H1 (cell line): ENCODE measurements around the gene CDK19. TPM values are rescaled to one million over a fixed set of nuclear protein-coding genes. Genes with fewer than 3 reads are reported as not detected.

Experiments
- CBX5 ChIP-seq: fragments of 300-800, 300-1000 bp; sonication (generic); IDR thresholded peaks from 2 replicates; pipeline ENCODE4 v1.7.1; 2016; ENCODE audit warnings: antibody characterized with exemption, low read length, low read depth
- CTBP2 ChIP-seq: IDR thresholded peaks from 2 replicates; pipeline ENCODE4 v1.7.0; 2011; ENCODE audit warnings: borderline replicate concordance, mild to moderate bottlenecking, moderate library complexity, mixed read lengths, low read length; ENCODE audit not compliant: insufficient read depth, insufficient read length
- NRF1 ChIP-seq: IDR thresholded peaks from 2 replicates; pipeline ENCODE4 v1.6.1; 2011; ENCODE audit warnings: mild to moderate bottlenecking, low read depth, low read length, improper control_type of control experiment
- SUZ12 ChIP-seq: fragments of 200-600 bp; sonication (generic); IDR thresholded peaks from 2 replicates; pipeline ENCODE4 v1.6.1; 2012; ENCODE audit warnings: mild to moderate bottlenecking, inconsistent platforms, low read length, moderate library complexity, mixed read lengths
- YY1 ChIP-seq: IDR thresholded peaks from 2 replicates; pipeline ENCODE4 v1.6.1; 2011; ENCODE audit warnings: low read depth, mild to moderate bottlenecking, low read length
- polyA plus RNA-seq, 7 experiments: library from polyadenylated mRNA; depleted of rRNA in 3 of 7; stranded (reverse) in 5 of 7; unstranded in 2 of 7; fragments of >200 nt in 5 of 7; fragments of 200-250 nt in 2 of 7; gene quantifications; 1 replicate in 5 of 7; 2 replicates in 1 of 7; 4 replicates in 1 of 7; pipeline versions ENCODE4 v1.2.1 to v1.2.3, GENCODE V29; 2011 to 2013; ENCODE audit warnings: missing spikeins in 2 of 7, mixed read lengths in 2 of 7
- total RNA-seq: library from RNA; stranded (reverse); fragmentation: NEBNext Ultra II Directional; extraction: Animal tissue kit (Norgen Biotek cat#: 25700); gene quantifications from 2 replicates; pipeline ENCODE4 v1.2.1, GENCODE V29; 2021
- TF ChIP-seq, protein P1 (sequence below): fragments of 300-600 bp; sonication (generic); IDR thresholded peaks from 2 replicates; pipeline ENCODE4 v1.7.1; 2012; ENCODE audit warnings: low read length, moderate library complexity, mild to moderate bottlenecking, inconsistent platforms; ENCODE audit not compliant: insufficient replicate concordance
- TF ChIP-seq, protein P2 (sequence below): IDR thresholded peaks from 2 replicates; pipeline ENCODE4 v1.6.1; 2011; ENCODE audit warnings: low read depth, mild to moderate bottlenecking, low read length; ENCODE audit not compliant: insufficient read depth

CDK19 gene
- total and polyA plus RNA-seq, 2 of the 8 experiments (the other 6 are each of a cell fraction or from before 2014, with no cell fraction given) = 4.9 to 12.6 TPM

DNA sequence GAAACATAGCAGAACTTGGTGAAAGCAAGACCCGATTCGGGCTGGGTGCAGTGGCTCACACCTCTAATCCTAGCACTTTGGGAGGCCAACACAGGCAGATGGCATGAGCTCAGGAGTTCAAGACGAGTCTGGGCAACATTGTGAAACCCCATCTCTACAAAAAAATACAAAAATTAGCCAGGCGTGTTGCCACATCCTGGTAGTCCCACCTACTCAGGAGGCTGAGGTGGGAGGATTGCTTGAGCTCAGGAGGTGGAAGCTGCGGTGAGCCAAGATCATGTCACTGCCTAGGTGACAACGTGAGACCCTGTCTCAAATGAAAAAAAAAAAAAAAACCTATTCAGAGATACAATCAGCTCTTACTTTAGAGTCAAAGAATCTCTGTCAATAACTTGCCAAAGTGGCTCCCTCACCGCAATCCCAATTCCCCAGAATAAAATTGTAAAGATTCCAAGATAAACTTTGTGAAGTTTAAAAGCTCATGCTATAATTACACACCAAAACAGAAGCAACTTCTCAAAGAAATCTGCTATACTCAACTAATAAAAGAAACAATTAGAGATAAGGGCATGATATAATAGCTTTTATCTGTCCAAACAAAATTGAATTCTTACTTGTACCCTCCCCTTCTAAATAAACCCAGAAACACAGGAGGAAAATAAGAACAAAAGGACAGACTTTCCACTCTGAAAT, 33.6 kb downstream of the CDK19 start (continued):
- TF ChIP-seq, protein P1, sequence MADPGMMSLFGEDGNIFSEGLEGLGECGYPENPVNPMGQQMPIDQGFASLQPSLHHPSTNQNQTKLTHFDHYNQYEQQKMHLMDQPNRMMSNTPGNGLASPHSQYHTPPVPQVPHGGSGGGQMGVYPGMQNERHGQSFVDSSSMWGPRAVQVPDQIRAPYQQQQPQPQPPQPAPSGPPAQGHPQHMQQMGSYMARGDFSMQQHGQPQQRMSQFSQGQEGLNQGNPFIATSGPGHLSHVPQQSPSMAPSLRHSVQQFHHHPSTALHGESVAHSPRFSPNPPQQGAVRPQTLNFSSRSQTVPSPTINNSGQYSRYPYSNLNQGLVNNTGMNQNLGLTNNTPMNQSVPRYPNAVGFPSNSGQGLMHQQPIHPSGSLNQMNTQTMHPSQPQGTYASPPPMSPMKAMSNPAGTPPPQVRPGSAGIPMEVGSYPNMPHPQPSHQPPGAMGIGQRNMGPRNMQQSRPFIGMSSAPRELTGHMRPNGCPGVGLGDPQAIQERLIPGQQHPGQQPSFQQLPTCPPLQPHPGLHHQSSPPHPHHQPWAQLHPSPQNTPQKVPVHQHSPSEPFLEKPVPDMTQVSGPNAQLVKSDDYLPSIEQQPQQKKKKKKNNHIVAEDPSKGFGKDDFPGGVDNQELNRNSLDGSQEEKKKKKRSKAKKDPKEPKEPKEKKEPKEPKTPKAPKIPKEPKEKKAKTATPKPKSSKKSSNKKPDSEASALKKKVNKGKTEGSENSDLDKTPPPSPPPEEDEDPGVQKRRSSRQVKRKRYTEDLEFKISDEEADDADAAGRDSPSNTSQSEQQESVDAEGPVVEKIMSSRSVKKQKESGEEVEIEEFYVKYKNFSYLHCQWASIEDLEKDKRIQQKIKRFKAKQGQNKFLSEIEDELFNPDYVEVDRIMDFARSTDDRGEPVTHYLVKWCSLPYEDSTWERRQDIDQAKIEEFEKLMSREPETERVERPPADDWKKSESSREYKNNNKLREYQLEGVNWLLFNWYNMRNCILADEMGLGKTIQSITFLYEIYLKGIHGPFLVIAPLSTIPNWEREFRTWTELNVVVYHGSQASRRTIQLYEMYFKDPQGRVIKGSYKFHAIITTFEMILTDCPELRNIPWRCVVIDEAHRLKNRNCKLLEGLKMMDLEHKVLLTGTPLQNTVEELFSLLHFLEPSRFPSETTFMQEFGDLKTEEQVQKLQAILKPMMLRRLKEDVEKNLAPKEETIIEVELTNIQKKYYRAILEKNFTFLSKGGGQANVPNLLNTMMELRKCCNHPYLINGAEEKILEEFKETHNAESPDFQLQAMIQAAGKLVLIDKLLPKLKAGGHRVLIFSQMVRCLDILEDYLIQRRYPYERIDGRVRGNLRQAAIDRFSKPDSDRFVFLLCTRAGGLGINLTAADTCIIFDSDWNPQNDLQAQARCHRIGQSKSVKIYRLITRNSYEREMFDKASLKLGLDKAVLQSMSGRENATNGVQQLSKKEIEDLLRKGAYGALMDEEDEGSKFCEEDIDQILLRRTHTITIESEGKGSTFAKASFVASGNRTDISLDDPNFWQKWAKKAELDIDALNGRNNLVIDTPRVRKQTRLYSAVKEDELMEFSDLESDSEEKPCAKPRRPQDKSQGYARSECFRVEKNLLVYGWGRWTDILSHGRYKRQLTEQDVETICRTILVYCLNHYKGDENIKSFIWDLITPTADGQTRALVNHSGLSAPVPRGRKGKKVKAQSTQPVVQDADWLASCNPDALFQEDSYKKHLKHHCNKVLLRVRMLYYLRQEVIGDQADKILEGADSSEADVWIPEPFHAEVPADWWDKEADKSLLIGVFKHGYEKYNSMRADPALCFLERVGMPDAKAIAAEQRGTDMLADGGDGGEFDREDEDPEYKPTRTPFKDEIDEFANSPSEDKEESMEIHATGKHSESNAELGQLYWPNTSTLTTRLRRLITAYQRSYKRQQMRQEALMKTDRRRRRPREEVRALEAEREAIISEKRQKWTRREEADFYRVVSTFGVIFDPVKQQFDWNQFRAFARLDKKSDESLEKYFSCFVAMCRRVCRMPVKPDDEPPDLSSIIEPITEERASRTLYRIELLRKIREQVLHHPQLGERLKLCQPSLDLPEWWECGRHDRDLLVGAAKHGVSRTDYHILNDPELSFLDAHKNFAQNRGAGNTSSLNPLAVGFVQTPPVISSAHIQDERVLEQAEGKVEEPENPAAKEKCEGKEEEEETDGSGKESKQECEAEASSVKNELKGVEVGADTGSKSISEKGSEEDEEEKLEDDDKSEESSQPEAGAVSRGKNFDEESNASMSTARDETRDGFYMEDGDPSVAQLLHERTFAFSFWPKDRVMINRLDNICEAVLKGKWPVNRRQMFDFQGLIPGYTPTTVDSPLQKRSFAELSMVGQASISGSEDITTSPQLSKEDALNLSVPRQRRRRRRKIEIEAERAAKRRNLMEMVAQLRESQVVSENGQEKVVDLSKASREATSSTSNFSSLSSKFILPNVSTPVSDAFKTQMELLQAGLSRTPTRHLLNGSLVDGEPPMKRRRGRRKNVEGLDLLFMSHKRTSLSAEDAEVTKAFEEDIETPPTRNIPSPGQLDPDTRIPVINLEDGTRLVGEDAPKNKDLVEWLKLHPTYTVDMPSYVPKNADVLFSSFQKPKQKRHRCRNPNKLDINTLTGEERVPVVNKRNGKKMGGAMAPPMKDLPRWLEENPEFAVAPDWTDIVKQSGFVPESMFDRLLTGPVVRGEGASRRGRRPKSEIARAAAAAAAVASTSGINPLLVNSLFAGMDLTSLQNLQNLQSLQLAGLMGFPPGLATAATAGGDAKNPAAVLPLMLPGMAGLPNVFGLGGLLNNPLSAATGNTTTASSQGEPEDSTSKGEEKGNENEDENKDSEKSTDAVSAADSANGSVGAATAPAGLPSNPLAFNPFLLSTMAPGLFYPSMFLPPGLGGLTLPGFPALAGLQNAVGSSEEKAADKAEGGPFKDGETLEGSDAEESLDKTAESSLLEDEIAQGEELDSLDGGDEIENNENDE = no peak
- TF ChIP-seq NRF1 (no peak), SUZ12 (no peak), CTBP2 (no peak), CBX5 (no peak), YY1 (no peak)
- TF ChIP-seq, protein P2, sequence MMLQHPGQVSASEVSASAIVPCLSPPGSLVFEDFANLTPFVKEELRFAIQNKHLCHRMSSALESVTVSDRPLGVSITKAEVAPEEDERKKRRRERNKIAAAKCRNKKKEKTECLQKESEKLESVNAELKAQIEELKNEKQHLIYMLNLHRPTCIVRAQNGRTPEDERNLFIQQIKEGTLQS = no peak
- TF ChIP-seq, all 59 proteins: peak for 0
